ELF-1 (cell line): ENCODE data around the gene H2AZ2.
"Not testable (repeated sequence)": the region's sequence is repeated elsewhere in the genome, so short reads cannot be mapped to it uniquely, and the experiment has no call there.

ENCODE experiments used
- DNase-seq: peaks from one replicate; pipeline ENCODE4 v3.0.0-alpha.2; 2016; ENCODE audit warnings: low read depth, low spot score

Gene H2AZ2

DNA sequence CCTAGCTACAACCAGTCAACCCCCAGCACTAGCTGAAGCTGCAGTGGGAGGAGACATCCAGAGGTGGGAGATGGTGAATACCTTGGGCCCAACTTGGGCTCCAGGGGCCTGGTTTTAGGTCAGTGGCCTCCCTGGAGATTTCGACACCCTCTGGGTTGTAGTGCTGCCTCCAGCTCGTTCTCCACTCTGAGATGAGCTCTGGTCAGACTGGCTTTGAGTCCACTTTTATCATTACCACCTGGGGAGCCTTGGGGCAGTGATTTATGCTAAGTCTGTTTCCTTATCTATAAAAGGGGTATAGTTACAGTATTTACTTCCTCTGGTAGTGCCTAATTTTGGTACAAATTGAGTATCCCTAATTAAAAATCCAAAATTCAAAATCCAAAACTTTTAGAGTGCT is 28.6 kb downstream of the H2AZ2 start:
- peak; percentile 66 for DNase-seq

DNA sequence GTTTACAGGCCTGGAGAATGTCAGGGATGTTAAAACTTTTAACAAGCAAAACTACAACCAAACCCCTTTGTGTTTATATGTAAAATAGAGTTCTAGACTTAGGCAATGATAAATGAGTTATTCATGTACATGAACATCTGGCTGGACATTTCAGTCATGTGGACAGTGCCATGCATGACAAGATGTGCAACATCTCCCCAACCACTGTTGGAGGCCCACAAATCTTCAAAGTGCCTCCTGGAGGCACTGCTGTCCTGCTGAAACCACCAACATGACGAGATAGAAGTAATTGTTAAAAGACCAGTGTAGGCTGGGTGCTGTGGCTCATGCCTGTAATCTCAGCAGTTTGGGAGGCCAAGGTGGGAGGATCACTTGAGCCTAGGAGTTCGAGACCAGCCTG is 33.0 kb downstream of the H2AZ2 start:
- no peak for DNase-seq

DNA sequence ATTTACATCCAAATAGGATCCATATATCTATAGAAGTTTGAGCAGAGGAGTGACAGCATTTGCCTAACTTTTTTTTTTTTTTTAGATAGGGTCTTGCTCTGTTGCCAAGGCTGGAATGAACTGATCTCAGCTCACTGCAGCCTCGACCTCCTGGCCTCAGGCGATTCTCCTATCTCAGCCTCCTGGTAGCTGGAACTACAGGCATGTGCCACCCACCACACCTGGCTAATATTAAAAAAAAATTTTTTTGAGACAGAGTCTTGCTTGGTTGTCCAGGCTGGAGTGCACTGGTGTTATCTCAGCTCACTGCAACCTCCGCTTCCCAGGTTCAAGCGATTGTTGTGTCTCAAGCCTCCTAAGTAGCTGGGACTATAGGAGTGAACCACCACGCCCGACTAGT is 36.3 kb downstream of the H2AZ2 start:
- DNase-seq: no peak

DNA sequence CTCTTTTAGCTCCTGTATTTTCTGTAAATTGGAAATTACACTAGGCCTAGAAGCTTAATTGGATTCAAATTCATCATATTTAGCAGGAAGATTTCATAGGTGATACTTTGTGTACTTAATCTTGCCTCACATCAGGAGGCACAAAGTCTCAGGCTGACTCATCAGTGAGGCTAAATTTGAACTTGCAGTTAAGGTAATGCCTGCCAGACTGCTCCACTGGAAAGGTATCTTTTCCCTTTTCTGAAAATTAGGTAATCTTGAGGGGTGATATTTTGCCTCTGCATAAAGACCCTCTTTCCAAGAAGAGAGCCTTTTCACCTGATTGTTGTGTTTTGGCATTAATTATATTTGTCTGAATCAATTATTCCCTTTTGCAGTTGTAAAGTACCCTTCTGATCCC is 36.8 kb downstream of the H2AZ2 start:
- DNase-seq: no peak

DNA sequence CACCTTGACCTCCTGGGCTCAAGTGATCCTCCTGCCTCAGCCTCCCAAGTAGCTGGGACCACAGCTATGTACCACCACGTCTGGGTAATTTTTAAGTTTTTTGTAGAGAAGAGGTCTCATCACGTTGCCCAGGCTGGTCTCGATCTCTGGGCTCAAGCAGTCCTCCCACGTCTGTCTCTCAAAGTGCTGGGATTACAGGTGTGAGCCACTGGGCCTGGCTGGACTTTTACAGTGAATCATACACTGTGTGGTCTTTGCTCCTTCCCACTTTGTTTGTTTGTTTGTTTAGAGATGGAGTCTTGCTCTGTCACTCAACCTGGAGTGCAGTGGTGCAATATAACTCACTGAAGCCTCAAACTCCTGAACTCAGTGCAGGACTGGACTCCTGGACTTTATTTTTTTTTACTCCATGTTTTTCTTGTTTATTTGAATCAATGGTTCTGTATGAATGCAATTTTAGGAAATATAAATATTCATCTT is 38.9 kb downstream of the H2AZ2 start:
- no peak for DNase-seq

DNA sequence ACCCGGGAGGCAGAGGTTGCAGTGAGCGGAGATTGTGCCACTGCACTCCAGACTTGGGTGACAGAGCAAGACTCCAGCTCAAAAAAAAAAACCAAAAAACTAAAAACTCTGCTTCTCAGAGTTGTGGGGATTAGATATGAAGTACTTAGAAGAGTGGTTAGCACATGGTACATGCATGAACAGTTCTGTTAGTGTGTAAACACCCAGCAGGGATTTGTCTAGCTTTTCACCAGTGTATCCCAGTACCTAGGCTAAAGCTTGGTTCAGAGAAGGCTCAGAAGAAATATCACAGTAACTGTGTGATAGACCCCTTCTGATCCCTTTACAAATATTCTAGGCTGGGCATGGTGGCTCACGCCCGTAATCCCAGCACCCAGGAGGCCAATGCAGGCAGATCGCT is 41.9 kb downstream of the H2AZ2 start:
- no peak for DNase-seq

DNA sequence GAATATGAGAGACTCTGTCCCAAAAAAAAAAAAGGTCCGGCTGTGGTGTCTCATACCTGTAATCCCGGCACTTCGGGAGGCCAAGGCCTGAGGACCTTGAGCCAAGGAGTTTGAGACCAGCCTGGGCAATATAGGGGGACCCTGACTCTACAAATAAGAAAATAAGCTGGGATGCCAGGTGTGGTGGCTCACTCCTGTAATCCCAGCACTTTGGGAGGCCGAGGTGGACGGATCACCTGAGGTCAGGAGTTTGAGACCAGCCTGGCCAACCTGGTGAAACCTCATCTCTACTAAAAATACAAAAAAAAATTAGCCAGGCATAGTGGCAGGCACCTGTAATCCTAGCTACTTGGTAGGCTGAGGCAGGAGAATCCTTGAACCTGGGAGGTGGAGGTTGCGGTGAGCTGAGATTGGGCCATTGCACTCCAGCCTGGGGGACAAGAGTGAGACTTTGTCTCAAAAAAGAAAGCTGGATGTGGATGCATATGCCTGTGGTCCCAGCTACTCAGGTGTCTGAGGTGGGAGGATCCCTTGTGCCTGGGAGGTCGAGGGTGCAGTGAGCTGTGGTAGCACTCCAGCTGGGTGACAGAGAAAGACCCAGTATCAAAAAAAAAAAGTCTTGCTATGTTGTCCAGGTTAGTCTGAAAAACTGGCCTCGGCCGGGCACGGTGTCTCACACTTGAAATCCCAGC is 43.9 kb downstream of the H2AZ2 start:
- DNase-seq: not testable (repeated sequence)

DNA sequence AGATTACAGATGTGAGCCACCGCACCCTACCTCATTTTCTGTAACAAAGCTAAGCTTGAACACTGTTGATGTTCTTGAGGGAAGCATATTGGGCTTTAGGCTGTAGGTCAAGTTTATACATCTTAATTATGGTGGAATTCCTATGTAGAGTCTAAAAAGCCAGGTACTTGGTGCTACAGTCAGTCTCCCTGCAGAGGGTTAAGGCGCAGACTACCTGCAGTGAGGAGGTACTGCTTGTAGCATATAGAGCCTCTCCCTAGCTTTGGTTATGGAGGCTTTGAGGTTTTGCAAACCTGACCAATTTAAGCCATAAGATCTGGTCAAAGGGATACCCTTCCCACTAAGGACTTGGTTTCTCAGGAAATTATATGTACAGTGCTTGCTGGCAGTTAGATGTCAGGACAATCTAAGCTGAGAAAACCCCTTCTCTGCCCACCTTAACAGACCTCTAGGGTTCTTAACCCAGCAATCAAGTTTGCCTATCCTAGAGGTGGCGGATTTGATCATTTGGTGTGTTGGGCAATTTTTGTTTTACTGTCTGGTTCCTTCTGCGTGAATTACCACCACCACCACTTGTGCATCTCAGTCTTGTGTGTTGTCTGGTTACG is 45.4 kb downstream of the H2AZ2 start:
- no peak for DNase-seq

DNA sequence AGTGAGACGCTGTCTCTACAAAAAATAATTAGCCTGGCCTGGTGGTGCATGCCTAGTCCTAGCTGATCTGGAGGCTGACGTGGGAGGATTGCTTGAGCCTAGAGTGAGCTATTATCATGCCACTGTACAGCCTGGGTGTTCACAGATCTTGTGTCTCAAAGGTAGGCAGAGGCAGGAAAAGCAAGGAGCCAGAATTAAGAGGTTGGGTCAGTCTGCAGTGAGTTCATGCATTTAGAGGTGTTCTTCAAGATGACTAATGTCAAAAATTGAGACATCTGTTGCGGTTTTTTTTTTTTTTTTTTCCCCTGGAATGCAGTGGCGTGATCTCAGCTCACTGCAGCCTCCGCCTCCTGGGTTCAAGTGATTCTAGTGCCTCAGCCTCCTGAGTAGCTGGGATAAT is 46.0 kb downstream of the H2AZ2 start:
- DNase-seq: no peak

DNA sequence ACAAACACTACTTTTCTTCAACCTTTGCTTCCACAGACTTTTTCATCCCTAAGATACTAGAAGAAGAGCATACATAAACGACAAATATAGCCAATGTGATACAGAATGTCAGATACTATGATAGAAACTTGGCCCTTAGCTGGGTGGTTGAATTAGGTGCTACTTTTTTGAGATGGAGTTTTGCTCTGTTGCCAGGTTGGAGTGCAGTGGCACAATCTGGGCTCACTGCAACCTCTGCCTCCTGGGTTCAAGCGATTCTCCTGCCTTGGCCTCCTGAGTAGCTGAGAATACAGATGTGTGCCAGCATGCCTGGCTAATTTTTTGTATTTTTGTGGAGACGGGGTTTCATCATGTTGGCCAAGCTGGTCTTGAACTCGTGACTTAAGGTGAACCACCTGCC is 47.9 kb downstream of the H2AZ2 start:
- DNase-seq: no peak

DNA sequence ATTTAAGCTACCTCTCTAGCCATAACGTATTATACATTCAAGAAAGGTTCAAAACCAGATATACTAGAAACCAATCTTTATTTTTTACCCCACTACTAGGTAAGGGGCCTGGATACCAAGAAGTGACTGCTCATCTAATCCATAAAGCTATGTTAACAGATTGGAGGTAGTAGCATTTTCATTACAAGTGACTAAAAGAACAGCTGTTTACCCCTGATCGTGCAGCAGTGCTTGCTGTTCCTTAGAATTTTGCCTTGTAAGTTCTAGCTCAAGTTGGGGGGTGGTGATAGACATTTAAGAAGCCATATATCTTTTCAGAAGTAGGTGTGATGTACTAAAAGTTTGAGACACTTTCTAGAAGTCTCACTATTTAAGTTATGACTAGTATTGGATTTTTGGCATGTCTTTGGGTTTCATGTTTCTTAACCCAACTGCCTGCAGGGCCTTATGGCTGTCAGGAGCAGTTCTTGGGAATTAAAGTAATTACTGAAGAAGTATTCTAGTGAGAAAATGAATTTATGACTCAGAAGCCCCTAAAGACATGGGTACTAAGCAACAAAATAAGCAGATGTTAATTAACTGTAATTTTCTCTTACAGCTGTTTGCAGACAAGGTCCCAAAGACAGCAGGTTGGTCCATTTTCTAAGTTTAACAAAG is 49.1 kb downstream of the H2AZ2 start:
- no peak for DNase-seq

DNA sequence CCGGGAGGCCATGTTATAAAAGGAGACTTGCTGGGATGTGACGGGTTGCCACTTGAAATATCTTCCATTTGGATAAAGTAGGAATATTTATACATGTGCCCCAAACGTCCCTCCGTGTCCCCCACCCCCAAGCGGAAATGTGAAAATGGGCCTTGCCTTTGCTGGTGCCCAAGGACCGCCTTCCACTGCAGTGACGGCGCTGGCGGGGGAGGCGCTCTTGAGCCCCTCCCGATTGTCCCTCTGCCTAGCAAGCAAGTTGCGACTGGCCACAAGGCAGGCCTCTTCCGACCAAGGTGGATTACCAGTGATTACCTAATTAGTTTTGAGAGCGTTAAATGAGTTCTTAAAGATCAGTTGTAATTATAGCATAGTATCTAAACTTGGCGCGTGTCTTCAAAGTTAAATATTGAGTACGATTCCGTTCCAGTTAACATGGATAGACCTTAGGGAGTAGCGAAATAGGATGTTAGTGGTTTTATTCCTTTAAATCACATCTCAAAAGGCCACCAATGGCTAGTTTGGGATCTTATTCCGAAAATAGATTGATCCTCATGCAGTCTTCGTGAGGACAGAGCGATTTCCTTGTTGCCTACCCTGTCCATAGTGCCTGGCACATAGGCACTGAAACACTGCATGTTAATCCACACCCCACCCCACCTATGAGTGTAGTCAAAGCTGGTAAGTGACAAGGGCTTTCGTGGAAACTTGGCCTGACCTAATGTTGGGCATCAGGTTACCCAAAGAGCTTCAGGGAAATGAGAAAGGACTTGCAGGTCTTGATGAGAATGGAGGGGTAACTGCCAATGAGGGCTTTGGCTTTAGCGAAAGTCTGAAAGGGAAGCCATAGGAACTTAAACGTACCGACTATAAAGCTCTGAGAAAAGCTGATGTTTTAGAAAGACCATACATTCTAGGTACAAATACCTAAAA is 50.3 kb downstream of the H2AZ2 start:
- DNase-seq: peak; percentile 91

DNA sequence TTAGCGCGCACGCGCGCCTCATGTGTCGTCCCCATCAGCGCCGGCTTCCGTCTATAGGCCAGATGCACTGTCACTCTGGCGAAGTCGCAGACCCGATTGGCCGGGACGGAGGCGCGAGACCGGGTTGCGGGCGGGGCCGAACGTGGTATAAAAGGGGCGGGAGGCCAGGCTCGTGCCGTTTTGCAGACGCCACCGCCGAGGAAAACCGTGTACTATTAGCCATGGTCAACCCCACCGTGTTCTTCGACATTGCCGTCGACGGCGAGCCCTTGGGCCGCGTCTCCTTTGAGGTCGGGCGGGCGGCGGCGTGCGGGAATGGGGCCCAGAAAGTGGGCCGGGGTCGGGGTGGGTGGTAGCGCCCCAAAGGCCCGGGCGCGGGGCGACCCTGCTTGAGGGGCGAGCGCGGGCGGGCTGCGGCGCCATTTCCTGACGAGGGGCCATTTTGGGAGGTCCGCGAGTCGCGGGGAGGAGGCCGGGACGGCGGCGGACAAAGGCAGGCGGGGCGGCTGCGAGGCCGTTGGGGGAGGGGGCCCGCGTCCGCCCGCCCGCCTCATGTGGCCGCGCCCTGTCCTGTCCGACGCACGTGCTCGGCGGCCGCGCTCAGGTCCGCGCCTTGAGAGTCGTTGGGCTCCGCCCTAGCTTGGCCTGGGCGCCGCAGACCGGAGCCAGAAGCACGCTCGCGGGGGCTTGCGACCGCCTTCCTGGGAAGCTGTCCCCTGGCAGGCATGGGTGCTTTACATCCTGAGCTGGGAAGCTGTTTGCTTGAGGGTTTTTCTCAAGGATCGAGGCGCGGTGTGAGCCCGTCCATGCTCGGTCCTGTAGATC is 51.2 kb downstream of the H2AZ2 start, which contains the start of gene PPIA:
PPIA (plus strand) TSS at position 178 of the 825 bp plus-strand sequence; CDS start at position 222, 44 bp downstream.
- peak; percentile 97 for DNase-seq

DNA sequence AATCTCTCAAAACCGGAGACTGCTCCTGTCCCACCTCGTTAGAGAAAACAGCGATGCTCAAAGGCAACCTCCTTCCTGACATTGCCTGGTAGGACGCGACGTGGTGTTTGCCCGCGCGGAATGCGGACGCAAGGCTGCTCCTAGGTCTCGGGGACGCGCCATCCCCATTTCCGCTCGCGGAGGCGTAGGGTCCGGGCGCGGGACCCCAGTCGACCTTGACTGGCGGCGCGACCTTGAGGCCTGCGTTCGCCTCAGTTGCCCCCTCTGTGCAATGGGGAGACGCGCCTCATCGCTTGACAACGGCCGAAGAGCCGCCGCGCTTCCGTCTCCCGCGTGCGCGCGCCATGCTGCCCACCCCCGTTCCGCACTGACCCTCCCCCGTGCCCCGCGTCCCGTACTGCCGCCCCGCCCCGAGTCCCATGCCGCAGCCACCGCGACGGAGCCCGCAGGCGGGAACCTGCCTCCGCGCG is 51.8 kb downstream of the H2AZ2 start:
- peak; percentile 82 for DNase-seq

DNA sequence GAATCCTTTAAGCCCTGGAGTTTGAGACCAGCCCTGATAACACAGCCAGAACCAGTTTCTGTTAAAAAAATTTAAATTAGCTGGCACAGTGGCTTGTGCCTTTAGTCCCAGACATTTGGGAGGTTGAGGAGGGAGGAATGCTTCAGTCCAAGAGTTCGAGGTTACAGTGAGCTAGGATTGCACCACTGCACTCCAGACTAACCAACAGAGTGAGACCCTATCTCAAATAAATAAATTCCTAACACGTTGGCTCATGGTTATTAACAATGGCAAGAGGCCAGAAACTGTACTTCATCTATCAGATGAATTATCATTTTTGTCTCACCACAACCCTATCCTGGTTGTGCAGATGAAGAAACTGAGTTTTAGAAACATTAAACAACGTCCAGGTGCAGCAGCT is 53.6 kb downstream of the H2AZ2 start:
- DNase-seq: no peak

DNA sequence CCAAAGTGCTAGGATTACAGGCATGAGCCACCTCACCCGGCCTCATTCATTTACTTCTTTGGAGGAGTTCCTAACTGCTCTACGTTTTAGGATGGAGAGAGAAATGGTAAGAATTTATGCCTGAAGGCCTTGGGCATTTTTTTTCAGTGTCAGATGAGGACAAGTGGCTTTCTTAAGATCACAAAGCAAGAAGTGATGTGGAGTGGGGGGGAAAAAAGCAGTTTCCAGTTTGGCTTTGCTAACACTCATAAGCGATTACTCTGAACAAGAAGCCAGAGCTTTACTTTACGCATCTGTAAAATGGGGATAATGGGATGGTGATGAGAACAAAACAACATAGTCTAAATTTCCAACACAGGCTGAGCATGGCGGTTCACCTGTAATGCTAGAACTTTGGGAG is 54.0 kb downstream of the H2AZ2 start:
- DNase-seq: peak; percentile 63

DNA sequence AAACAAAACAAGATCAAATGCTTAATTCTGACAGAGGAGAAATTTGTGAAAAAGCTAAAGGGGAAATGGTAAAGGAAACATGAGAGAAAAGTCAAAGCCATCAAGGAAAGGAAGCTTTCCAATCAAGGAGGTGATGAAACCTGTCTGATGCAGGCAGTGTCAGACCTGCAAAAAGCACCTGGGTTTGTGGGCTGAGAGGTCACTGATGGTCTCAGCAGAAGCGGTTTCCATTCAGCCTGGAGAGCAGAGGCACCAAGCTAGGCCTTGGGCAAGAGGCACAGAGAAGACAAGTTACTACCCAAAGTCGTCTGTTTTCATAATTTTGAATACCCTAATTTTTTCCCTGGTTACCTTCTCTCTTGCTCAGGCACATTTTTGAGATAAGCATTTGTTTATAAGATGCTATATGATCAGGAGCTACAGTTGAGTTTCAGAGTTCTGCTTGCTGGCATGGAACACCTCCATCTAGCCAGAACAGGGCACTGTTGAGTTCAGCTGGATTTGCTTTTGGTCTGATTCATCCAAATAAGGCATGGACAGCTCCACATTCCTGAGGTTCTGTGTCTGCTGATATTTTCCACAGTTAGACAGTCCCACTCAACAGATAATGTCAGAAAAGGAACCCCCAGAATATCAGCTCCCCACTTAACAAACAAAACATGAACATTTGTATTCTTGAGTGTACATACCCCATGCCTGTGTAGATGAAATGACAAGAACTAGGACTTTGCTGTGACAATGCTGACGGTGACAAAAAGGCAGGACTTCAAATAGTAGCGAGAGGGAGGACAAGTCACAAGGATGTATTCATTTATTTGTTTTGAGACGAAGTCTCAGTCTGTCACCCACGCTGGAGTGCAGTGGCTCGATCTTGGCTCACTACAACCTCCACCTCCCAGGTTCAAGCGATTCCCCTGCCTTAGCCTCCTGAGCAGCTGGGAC is 56.3 kb downstream of the H2AZ2 start:
- DNase-seq: no peak

DNA sequence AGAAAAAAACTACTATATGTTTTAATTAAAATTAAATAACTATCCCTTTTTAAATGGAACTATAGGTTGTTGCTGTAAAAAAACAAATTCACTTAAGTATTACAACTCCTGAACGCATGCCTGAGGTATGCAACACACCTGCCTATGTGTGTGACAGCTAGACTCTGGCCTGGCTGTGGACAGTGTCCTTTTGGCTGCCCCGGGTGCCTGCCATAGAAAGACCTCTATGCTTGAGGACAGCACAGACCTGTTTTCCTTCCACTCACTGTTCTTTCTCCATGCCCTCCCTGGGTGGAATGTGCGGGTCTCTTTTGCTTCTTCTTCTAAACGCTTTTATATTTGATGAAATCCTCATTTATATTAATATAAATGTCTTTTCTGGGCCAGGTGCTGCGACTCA is 57.9 kb downstream of the H2AZ2 start:
- no peak for DNase-seq

DNA sequence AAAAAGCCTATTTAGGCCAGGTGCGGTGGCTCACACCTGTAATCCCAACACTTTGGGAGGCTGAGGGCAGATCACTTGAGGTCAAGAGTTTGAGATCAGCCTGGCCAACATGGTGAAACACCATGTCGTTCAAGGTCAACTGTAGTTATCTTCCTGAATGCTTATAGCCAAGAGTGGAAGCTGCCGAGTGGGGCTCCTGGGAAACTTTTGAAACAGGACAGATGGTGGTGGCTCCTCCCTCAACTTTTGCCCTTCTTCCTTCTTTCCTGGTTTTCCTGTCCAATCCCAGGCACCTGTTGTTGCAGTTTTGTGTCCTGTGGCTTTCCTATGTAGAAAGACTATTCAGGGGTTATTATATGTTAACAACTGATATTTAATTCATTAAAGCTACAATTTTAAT is 60.1 kb downstream of the H2AZ2 start:
- no peak for DNase-seq

DNA sequence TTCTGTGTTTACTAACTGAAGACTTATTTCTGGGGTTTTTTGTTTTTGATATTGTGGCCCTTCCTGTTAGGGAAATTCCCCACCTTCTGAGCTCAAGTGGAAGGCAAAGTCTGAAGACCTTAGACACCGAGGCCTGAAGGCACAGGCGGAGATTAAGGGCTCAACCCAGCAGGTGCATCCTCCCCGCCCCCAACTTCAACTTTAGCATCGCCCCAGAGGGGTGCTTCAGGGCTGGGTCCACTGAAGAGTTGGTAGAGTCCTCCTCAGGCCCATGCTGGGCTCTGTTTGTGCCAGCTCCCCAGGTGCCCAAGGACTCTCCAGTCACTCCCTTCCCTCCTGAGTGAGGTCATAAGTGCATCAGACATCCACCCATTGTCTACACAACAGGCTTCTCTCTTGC is 60.8 kb downstream of the H2AZ2 start:
- no peak for DNase-seq
